Spleen (tissue), 11 donors: ENCODE results near the gene CDC42BPA. TPM values are rescaled to one million over a fixed set of nuclear protein-coding genes. Genes with fewer than 3 reads are reported as not detected.

ENCODE experiments used
- DNase-seq: peaks from one replicate; pipeline ENCODE4 v3.0.0-alpha.2; 2020
- H3K27ac ChIP-seq, 8 donors: fragments of 200-600 bp; sonication (generic) in 7 of 8; 1 replicate in 4 of 8; 2 replicates in 4 of 8; pipeline versions ENCODE4 v1.5.0 to v1.8.0; 2016 to 2021; ENCODE audit warnings: inconsistent platforms in 4 of 8, mild to moderate bottlenecking in 4 of 8, moderate library complexity in 1 of 8
- H3K27me3 ChIP-seq, 7 donors: fragments of 200-600 bp; sonication (generic) in 6 of 7; replicated peaks in 1 of 7; 1 replicate in 4 of 7; 2 replicates in 3 of 7; pipeline versions ENCODE4 v1.5.0 to v1.8.0; 2016 to 2021; ENCODE audit warnings: inconsistent platforms in 3 of 7, mild to moderate bottlenecking in 1 of 7
- H3K36me3 ChIP-seq, 6 donors: fragments of 200-600 bp; sonication (generic) in 5 of 6; 1 replicate in 4 of 6; 2 replicates in 2 of 6; pipeline versions ENCODE4 v1.5.0 to v1.8.0; 2016 to 2021; ENCODE audit warnings: inconsistent platforms in 2 of 6
- H3K4me1 ChIP-seq, 6 donors: fragments of 200-600 bp; sonication (generic) in 5 of 6; 1 replicate in 3 of 6; 2 replicates in 3 of 6; pipeline versions ENCODE4 v1.5.0 to v1.8.0; 2016 to 2021; ENCODE audit warnings: inconsistent platforms in 3 of 6
- H3K4me3 ChIP-seq, 8 donors: fragments of 200-600 bp; sonication (generic) in 7 of 8; 1 replicate in 4 of 8; 2 replicates in 4 of 8; pipeline versions ENCODE4 v1.5.0 to v1.8.0; 2016 to 2021; ENCODE audit warnings: inconsistent platforms in 4 of 8, mild to moderate bottlenecking in 4 of 8, moderate library complexity in 2 of 8
- H3K9me3 ChIP-seq, 8 donors: fragments of 200-600 bp; sonication (generic) in 7 of 8; 1 replicate in 4 of 8; 2 replicates in 4 of 8; pipeline versions ENCODE4 v1.5.0 to v1.8.0; 2016 to 2021; ENCODE audit warnings: inconsistent platforms in 4 of 8
- POLR2A ChIP-seq, 3 donors: fragments of 450-650 bp; IDR thresholded peaks; one replicate each; pipeline ENCODE4 v1.5.1; 2017; ENCODE audit warnings: antibody characterized with exemption in 3 of 3, mild to moderate bottlenecking in 1 of 3
- POLR2AphosphoS5 ChIP-seq, 3 donors: sonication (generic); formaldehyde crosslinking; IDR thresholded peaks; one replicate each; pipeline ENCODE4 v1.5.1; 2017; ENCODE audit warnings: antibody characterized with exemption in 3 of 3
- WGBS, 5 donors: extraction: QIAGEN DNeasy Blood & Tissue Kit in 3 of 5; methylation state at CpG; one replicate each; pipeline versions ENCODE4 v1.1.5 to v1.1.7; 2013 to 2018; 5-methylcytosine and 5-hydroxymethylcytosine counted together
- intact Hi-C: fragments of 100-400 bp; cut with DNase I; formaldehyde crosslinking; loops from one replicate; pipeline ENCODE4 v1.15.0; 2023; ENCODE audit warnings: low total_unique reads
- polyA plus RNA-seq, 3 donors: library from polyadenylated mRNA; stranded (reverse); fragments of 200-250 nt; gene quantifications; one replicate each; pipeline ENCODE4 v1.2.1, GENCODE V29; 2013
- total RNA-seq, 7 donors: library from RNA; depleted of rRNA in 3 of 7; stranded (reverse); fragments of >200 nt in 3 of 7; fragmentation: NEBNext Ultra II Directional in 4 of 7; extraction: Animal tissue kit (Norgen Biotek cat#: 25700) in 4 of 7; gene quantifications; one replicate each; pipeline versions ENCODE4 v1.1.0 to v1.2.1, GENCODE V29; 2016 to 2021
- TF ChIP-seq, protein P1 (sequence below), 11 experiments: fragments of 200-600 bp in 7 of 11; fragments of 450-650 bp in 4 of 11; sonication (generic) in 4 of 11; IDR thresholded peaks in 8 of 11; conservative IDR thresholded peaks in 3 of 11; 1 replicate in 7 of 11; 2 replicates in 4 of 11; pipeline versions ENCODE4 v1.4.0 to v1.8.0; 2016 to 2021; ENCODE audit warnings: antibody characterized with exemption in 11 of 11, inconsistent platforms in 4 of 11, mild to moderate bottlenecking in 1 of 11
- donor health status: healthy with polysubstance abuse.
- donor health status: DM: no; HTN: no; CAD: no; lungs with moderate emphysema.
- donor health status: DM: no; HTN: no; CAD: no.
- donor health status: Bipolar disorder and iron deficiency.
- donor health status: healthy.
- donor health status: DM: no; HTN: no; CAD: no.
- donor health status: DM: yes; HTN: yes; CAD: no.

The CDC42BPA gene
- total and polyA plus RNA-seq, 10 donors, result 1.1 to 36.4 (median 27.6) TPM

- intact Hi-C loops, result no loop called here
- no peak overlapping the region for H3K4me3 ChIP-seq
- 77 to 100% (median 90%) methylated on average over 1 of the region's 1 CpG for WGBS, 5 donors
Measured at GRCh38 chr1:227263869-227264268, 54.4 kb downstream of the CDC42BPA start.

DNA sequence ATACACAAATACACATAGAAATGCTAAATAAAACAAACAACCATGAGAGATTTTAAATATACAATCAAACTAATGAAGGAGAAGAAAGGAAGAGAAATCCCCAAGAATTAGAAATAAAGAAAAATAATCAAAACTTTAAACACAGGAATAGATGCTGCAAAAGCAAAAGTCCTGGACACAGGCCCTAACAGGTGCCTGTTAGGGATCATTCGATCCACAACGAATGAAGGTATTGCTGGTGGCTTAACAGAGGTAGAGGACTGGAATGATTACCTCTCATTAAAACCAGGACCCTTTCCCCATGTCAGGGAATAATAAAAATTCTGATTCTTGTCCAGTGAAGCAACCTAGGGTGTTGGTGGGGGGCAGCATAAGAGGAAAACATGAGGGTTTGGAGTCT, 56.8 kb downstream of the CDC42BPA start:
- no peaks in the 10 kb centered on the region for H3K36me3 ChIP-seq
- intact Hi-C loops, result no loop called here
- H3K27me3 ChIP-seq, result no peaks in the 10 kb centered on the region
- no peak overlapping the region for H3K4me3 ChIP-seq
- H3K9me3 ChIP-seq, result no peaks in the 10 kb centered on the region
- no peak for DNase-seq
- no peak for TF ChIP-seq POLR2AphosphoS5 (IDR thresholded peaks at IDR 0.05)
- TF ChIP-seq, protein P1, sequence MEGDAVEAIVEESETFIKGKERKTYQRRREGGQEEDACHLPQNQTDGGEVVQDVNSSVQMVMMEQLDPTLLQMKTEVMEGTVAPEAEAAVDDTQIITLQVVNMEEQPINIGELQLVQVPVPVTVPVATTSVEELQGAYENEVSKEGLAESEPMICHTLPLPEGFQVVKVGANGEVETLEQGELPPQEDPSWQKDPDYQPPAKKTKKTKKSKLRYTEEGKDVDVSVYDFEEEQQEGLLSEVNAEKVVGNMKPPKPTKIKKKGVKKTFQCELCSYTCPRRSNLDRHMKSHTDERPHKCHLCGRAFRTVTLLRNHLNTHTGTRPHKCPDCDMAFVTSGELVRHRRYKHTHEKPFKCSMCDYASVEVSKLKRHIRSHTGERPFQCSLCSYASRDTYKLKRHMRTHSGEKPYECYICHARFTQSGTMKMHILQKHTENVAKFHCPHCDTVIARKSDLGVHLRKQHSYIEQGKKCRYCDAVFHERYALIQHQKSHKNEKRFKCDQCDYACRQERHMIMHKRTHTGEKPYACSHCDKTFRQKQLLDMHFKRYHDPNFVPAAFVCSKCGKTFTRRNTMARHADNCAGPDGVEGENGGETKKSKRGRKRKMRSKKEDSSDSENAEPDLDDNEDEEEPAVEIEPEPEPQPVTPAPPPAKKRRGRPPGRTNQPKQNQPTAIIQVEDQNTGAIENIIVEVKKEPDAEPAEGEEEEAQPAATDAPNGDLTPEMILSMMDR (IDR thresholded peaks at IDR 0.05 in 8 of 11, conservative IDR thresholded peaks at IDR 0.05 in 3 of 11), result no peak
- H3K27ac ChIP-seq, result no peak overlapping the region
- 91 to 97% (median 96%) methylated on average over 2 of the region's 2 CpGs for WGBS, 5 donors
- H3K4me1 ChIP-seq, result no peaks in the 10 kb centered on the region

More at GRCh38 chr1:227263869-227264268, 54.4 kb downstream of the CDC42BPA start:
- H3K27ac ChIP-seq, result no peak overlapping the region
- no peaks in the 10 kb centered on the region for H3K4me1 ChIP-seq
- H3K27me3 ChIP-seq, result no peaks in the 10 kb centered on the region
- H3K9me3 ChIP-seq, result no peaks in the 10 kb centered on the region
- DNase-seq, result no peak
- H3K36me3 ChIP-seq, result no peaks in the 10 kb centered on the region
- TF ChIP-seq POLR2A (IDR thresholded peaks at IDR 0.05) (no peak), POLR2AphosphoS5 (IDR thresholded peaks at IDR 0.05) (no peak)
- TF ChIP-seq, protein P1 (IDR thresholded peaks at IDR 0.05 in 8 of 11, conservative IDR thresholded peaks at IDR 0.05 in 3 of 11), result no peak

DNA sequence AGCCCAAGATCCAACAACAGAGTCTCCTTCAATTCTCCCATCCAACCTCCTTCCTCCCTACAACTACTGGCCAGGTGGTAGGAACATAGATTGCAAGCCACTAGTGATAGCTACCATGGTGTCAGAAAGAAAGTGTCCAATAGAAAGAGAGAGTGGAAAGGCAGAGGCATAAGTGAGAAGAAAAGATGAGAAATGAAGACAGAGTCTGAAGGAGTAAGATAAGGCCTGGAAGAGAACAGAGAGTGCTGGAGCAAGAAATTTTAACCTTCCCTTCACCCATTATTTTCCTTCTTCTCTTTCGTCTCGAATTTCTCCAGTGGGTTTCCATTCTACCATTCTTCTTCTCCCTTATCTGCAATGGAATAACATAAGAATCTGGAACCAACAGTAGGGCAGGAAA, 57.9 kb downstream of the CDC42BPA start:
- intact Hi-C loops, result no loop called here

GRCh38 chr1:227257964-227258363, 60.3 kb downstream of the CDC42BPA start:
- no peak for TF ChIP-seq POLR2AphosphoS5 (IDR thresholded peaks at IDR 0.05)
- Histone ChIP-seq H3K9me3 (no peaks in the 10 kb centered on the region), H3K36me3 (no peaks in the 10 kb centered on the region), H3K4me1 (peaks cover 0 to 7% (median 0%) of the 10 kb centered on the region in 6 donors), H3K4me3 (no peak overlapping the region), H3K27me3 (no peaks in the 10 kb centered on the region), H3K27ac (no peak overlapping the region)
- intact Hi-C loops, result no loop called here
- no peak for DNase-seq
- WGBS, 5 donors, result 80 to 91% (median 88%) methylated on average over 7 of the region's 7 CpGs

More for the DNA sequence above, 57.9 kb downstream of the CDC42BPA start:
- H3K9me3 ChIP-seq, result no peaks in the 10 kb centered on the region
- no peaks in the 10 kb centered on the region for H3K36me3 ChIP-seq
- DNase-seq, result no peak
- H3K27ac ChIP-seq, result no peak overlapping the region
- H3K27me3 ChIP-seq, result no peaks in the 10 kb centered on the region
- 85 to 96% (median 89%) methylated on average over 2 of the region's 2 CpGs for WGBS, 5 donors
- H3K4me3 ChIP-seq, result no peak overlapping the region
- H3K4me1 ChIP-seq, result no peaks in the 10 kb centered on the region
- TF ChIP-seq, protein P1 (IDR thresholded peaks at IDR 0.05 in 8 of 11, conservative IDR thresholded peaks at IDR 0.05 in 3 of 11), result no peak
